Right cardiac atrium (tissue), 5 donors: ENCODE results near the gene TMEM41B. TPM values are rescaled to one million over a fixed set of nuclear protein-coding genes. Genes with fewer than 3 reads are reported as not detected.
"Not testable (repeated sequence)": the region's sequence is repeated elsewhere in the genome, so short reads cannot be mapped to it uniquely, and the experiment has no call there.

ENCODE experiments used
- ATAC-seq, 2 donors: fragments of 200-7000 bp; cut with Tn5 transposase; one replicate each; pipeline versions ENCODE4 v1.8.0 to v1.9.1; 2020; ENCODE audit warnings: moderate library complexity in 2 of 2, mild to moderate bottlenecking in 1 of 2
- DNase-seq, 3 donors: peaks; one replicate each; pipeline ENCODE4 v3.0.0-alpha.2; 2020
- H3K27ac ChIP-seq: one replicate; pipeline ENCODE4 v1.5.1; 2013; ENCODE audit warnings: mild to moderate bottlenecking, low read length, control low read depth, moderate library complexity
- H3K27me3 ChIP-seq: one replicate; pipeline ENCODE4 v1.6.1; 2013; ENCODE audit not compliant: control insufficient read depth, insufficient read depth
- H3K4me1 ChIP-seq: one replicate; pipeline ENCODE4 v1.6.1; 2013; ENCODE audit warnings: low read length; ENCODE audit not compliant: control insufficient read depth, insufficient read depth
- H3K4me3 ChIP-seq: one replicate; pipeline ENCODE4 v1.5.1; 2013; ENCODE audit warnings: low read length, control low read depth
- H3K9me3 ChIP-seq: one replicate; pipeline ENCODE4 v1.6.1; 2013; ENCODE audit warnings: low read length; ENCODE audit not compliant: control insufficient read depth
- WGBS: extraction: QIAGEN DNeasy Blood & Tissue Kit; methylation state at CpG from one replicate; pipeline ENCODE4 v1.1.7; 2013; 5-methylcytosine and 5-hydroxymethylcytosine counted together
- intact Hi-C, 4 donors: fragments of 100-400 bp; cut with DNase I; formaldehyde crosslinking; loops; one replicate each; pipeline versions ENCODE4 v1.11.0 to v1.14.0; 2022 to 2023
- polyA plus RNA-seq: library from polyadenylated mRNA; stranded (reverse); fragments of 200-250 nt; gene quantifications from one replicate; pipeline ENCODE4 v1.2.3, GENCODE V29; 2013
- total RNA-seq, 4 donors: library from RNA; stranded (reverse); fragmentation: NEBNext Ultra II Directional; extraction: Animal tissue kit (Norgen Biotek cat#: 25700); gene quantifications; one replicate each; pipeline ENCODE4 v1.2.1, GENCODE V29; 2021
- donor health status: healthy with polysubstance abuse.
- donor health status: DM: no; HTN: yes; CAD: no.
- donor health status: DM: no; HTN: no; CAD: no.
- donor health status: DM: no; HTN: yes; CAD: no; lungs with severe emphysema.
- donor health status: DM: yes; HTN: yes; CAD: no.

Gene TMEM41B
- total and polyA plus RNA-seq, 5 donors: 15.6 to 25.3 (median 22.0) TPM

DNA sequence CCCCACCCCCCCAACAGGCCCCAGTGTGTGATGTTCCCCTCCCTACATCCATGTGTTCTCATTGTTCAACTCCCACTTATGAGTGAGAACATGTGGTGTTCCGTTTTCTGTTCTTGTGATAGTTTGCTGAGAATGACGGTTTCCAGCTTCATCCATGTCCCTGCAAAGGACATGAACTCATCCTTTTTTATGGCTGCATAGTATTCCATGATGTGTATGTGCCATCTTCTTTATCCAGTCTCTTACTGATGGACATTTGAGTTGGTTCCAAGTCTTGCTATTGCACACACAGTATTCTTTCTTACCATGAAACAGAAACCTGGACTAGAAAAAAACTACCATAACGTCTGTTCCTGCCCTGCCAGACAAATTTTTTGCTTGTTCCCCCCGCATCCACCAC, 56.1 kb downstream of the TMEM41B start:
- H3K27me3 ChIP-seq, ATAC-seq, H3K4me1 ChIP-seq, DNase-seq, H3K27ac ChIP-seq, H3K9me3 ChIP-seq, intact Hi-C loops, H3K4me3 ChIP-seq: not testable (repeated sequence)
- WGBS: 97% methylated on average over 4 of the region's 4 CpGs

DNA sequence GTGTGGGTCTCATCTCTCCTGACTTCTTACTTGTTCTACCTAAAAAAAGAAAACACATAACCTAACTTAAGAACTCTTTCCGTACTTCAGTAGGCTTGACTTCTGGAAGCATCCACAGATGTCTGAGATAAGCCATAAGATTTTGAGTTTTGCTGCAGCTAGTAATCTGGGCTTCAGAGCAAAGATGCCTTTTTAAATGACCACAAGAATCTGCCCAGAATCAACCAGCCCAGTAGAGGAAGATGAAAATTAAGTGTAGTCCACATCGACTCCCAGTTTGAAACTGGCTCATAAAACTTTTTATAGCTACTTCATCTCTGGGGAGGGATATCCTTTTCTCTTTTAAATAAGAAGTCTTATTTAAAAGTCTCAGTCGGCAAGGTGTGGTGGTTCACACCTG, 60.0 kb downstream of the TMEM41B start:
- Histone ChIP-seq H3K27ac (no peak overlapping the region), H3K27me3 (no peaks in the 10 kb centered on the region), H3K9me3 (no peaks in the 10 kb centered on the region), H3K4me3 (no peak overlapping the region), H3K4me1 (peaks cover 7% of the 10 kb centered on the region)
- intact Hi-C loops: no loop called here
- ATAC-seq (no peak), DNase-seq (no peak)
- 77% methylated on average over 3 of the region's 3 CpGs for WGBS

DNA sequence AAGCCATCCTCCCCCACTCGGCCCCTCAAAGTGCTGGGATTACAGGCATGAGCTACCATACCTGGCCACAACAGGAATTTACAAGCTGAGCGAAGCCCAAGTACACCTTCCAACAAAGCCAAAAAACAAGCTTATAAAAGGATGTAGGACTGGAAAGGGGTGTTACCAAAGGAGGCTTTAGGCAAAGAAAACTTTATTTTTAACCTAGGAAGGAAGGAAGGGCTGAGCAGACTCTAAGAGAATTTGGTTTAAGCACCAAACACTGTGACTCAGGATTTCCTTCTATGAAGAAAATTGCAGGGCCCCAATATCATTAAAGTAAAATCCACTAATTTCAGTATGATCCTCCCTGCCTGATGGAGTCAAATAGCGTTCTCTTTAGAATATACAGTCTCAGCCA, 61.3 kb downstream of the TMEM41B start:
- ATAC-seq (peak in 1 of 2 donors; percentile 82), DNase-seq (no peak)
- H3K4me3 ChIP-seq: no peak overlapping the region
- peak overlapping the region; percentile 78 for H3K27ac ChIP-seq
- peaks cover 7% of the 10 kb centered on the region for H3K4me1 ChIP-seq
- no peaks in the 10 kb centered on the region for H3K27me3 ChIP-seq
- intact Hi-C loops: no loop called here
- 57% methylated on average over 3 of the region's 3 CpGs for WGBS
- H3K9me3 ChIP-seq: no peaks in the 10 kb centered on the region

DNA sequence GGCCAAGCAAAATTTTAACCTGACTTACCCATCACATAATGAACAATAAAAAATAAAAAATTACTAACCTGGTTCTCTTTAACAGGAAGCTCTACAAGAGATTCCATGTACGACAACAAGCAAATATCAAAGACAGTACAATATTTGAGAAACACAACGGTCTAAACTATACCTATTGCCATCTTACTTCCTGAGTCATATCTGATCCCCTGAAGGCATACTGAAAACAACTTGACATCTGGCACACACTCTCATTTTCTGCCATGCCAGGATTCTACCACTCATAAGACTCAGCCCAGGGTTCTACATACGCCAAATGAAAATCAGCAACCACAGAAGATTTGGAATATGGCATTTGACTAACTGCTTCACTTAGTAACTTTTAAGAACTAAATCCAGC, 63.1 kb downstream of the TMEM41B start:
- H3K27me3 ChIP-seq: no peaks in the 10 kb centered on the region
- H3K27ac ChIP-seq: no peak overlapping the region
- DNase-seq: no peak
- no peaks in the 10 kb centered on the region for H3K9me3 ChIP-seq
- WGBS: 81% methylated on average over 3 of the region's 3 CpGs
- H3K4me1 ChIP-seq: peaks cover 7% of the 10 kb centered on the region
- no peak for ATAC-seq
- no peak overlapping the region for H3K4me3 ChIP-seq
- intact Hi-C loops: no loop called here

DNA sequence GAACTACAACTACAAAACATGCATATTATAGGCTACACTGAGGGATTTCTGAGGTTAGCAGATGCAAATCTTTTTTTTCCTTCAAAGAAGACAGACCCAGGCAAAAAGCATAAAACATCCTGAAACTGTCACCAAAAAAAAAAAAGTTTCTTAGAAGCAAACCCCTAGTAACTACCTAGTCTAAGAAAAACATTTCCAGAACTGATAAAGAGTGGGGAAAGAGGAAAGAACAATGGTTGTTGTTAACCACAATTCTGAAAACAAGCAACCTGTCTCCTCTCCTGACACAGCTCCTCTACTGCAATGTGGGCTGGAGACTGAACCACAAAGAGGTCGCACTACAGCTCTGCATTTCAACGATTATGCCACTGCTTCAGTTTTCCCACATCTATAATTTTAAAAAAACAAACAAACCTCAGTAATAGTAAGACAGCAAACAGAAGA, 64.2 kb downstream of the TMEM41B start:
- peak in 1 of 2 donors; percentile 52 for ATAC-seq
- intact Hi-C loops: no loop called here

DNA sequence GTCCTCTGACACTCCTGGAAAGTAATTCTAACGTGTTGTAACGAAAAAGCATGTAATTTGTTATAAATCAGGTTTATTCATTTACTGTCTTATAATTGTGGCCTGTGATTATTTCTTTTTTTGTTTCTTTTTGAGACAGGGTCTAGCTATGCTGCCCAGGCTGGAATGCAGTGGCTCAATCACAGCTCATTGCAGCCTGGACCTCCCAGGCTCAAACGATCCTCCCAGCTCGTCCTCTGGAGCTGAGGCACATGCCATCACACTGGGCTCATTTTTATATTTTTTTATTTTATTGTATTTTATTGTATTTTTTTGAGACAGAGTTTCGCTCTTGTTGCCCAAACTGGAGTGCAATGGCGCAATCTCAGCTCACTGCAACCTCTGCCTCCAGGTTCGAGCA, 65.1 kb downstream of the TMEM41B start:
- H3K4me3 ChIP-seq: no peak overlapping the region
- H3K9me3 ChIP-seq: no peaks in the 10 kb centered on the region
- DNase-seq (no peak), ATAC-seq (no peak)
- H3K27ac ChIP-seq: no peak overlapping the region
- WGBS: 96% methylated on average over 7 of the region's 7 CpGs
- H3K27me3 ChIP-seq: no peaks in the 10 kb centered on the region
- intact Hi-C loops: no loop called here
- H3K4me1 ChIP-seq: peaks cover 7% of the 10 kb centered on the region

More for the DNA sequence above, 64.2 kb downstream of the TMEM41B start:
- no peak for DNase-seq
- Histone ChIP-seq H3K4me3 (no peak overlapping the region), H3K27ac (peak overlapping the region; percentile 27), H3K9me3 (no peaks in the 10 kb centered on the region), H3K4me1 (peaks cover 7% of the 10 kb centered on the region), H3K27me3 (no peaks in the 10 kb centered on the region)
- WGBS: 22% methylated on average over 2 of the region's 2 CpGs

DNA sequence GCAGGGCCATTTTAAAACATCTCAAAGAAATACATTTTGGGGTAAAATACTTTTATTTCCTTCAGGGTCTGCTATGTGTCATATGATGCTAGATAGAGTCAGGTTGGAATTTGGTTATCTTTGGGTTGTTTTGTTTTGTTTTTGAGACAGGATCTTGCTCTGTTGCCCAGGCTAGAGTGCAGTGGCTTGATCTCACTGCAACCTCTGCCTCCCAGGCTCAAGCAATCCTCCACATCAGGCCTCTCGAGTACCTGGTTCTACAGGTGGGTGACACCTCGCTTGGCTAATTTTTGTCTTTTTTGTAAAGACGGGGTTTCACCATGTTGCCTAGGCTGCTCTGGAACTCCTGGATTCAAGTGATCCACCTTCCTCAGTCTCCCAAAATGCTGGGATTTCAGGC, 66.5 kb downstream of the TMEM41B start:
- WGBS: 95% methylated on average over 3 of the region's 3 CpGs
- H3K27me3 ChIP-seq: no peaks in the 10 kb centered on the region
- no peak overlapping the region for H3K4me3 ChIP-seq
- no peaks in the 10 kb centered on the region for H3K9me3 ChIP-seq
- ATAC-seq (no peak), DNase-seq (no peak)
- intact Hi-C loops: no loop called here
- H3K4me1 ChIP-seq: peaks cover 4% of the 10 kb centered on the region
- no peak overlapping the region for H3K27ac ChIP-seq

DNA sequence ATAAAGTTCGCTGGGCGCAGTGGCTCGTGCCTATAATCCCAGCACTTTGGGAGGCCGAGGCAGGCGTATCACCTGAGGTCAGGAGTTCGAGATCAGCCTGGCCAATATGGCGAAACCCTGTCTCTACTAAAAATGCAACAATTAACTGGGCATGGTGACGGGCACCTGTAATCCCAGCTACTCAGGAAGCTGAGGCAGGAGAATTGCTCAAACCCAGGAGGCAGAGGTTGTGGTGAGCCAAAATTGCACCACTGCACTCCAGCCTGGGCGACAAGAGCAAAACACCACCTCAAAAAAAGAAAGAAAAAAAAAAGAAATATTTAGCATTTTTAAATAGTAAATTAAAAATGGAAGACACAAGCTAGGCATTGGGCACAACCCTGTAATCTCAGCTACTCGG, 78.2 kb downstream of the TMEM41B start:
- ATAC-seq, H3K27me3 ChIP-seq, intact Hi-C loops, H3K4me1 ChIP-seq, H3K27ac ChIP-seq, DNase-seq, H3K9me3 ChIP-seq, H3K4me3 ChIP-seq: not testable (repeated sequence)
- 93% methylated on average over 10 of the region's 10 CpGs for WGBS

DNA sequence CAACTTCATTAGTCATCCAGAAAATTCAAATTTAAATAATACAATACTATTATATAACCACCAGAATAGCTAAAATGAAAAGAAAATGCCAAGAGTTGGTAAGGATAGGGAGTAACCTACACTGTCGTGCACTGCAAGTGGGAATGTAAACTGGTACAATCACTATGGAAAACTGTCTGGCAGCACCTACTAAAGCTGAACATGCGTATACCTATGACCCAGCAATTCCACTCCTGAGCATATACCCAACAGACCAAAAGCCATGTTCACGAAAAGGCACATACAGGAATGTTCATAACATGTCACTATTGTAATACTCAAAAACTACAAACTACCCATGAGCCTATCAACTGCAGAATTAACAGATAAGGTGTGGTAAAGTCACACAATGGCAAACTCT, 81.9 kb downstream of the TMEM41B start:
- intact Hi-C loops: no loop called here
- H3K9me3 ChIP-seq: no peaks in the 10 kb centered on the region
- peaks cover 5% of the 10 kb centered on the region for H3K4me1 ChIP-seq
- no peak for DNase-seq
- ATAC-seq: no peak
- H3K27me3 ChIP-seq: no peaks in the 10 kb centered on the region
- WGBS: 76% methylated on average over 3 of the region's 3 CpGs
- H3K27ac ChIP-seq: peak overlapping the region; percentile 66
- H3K4me3 ChIP-seq: no peak overlapping the region

DNA sequence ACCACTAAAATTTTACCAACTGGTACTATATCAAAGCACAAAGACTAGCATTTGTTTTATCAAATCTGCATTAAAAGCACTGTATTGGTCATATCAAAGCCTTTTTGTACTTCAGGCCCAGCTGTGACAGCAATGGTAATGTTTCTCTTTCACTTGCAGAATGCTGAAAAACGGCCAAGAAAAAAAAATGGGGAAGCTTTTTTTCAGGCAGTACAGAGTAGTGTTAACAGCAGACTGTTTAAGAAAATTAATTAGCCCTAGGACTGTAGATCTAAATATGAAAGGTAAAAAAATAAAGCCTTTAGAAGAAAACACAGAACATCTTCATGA, 82.6 kb downstream of the TMEM41B start:
- WGBS: 5% methylated on average over 1 of the region's 1 CpG
- no peak overlapping the region for H3K4me3 ChIP-seq
- H3K4me1 ChIP-seq: peaks cover 5% of the 10 kb centered on the region
- H3K27ac ChIP-seq: no peak overlapping the region
- DNase-seq: no peak
- intact Hi-C loops: no loop called here
- H3K27me3 ChIP-seq: no peaks in the 10 kb centered on the region
- peak; percentile 77 to 83 for ATAC-seq
- no peaks in the 10 kb centered on the region for H3K9me3 ChIP-seq
